HG02885 (cell line): Measurements from ENCODE around the gene HIVEP2.
A peak's percentile ranks its signal among the peaks of the same experiment; 100 is the strongest.

Experiments
- ATAC-seq: cut with Tn5 transposase; IDR thresholded peaks from one replicate; pipeline ENCODE4 v1.9.1; 2021; ENCODE audit warnings: mild to moderate bottlenecking; ENCODE audit not compliant: unreplicated experiment, poor library complexity

HIVEP2 gene

GRCh38 chr6:142825760-142826159 lies 119.2 kb downstream of the HIVEP2 start:
- no peak for ATAC-seq

GRCh38 chr6:142824426-142824825 lies 120.5 kb downstream of the HIVEP2 start:
- no peak for ATAC-seq

DNA sequence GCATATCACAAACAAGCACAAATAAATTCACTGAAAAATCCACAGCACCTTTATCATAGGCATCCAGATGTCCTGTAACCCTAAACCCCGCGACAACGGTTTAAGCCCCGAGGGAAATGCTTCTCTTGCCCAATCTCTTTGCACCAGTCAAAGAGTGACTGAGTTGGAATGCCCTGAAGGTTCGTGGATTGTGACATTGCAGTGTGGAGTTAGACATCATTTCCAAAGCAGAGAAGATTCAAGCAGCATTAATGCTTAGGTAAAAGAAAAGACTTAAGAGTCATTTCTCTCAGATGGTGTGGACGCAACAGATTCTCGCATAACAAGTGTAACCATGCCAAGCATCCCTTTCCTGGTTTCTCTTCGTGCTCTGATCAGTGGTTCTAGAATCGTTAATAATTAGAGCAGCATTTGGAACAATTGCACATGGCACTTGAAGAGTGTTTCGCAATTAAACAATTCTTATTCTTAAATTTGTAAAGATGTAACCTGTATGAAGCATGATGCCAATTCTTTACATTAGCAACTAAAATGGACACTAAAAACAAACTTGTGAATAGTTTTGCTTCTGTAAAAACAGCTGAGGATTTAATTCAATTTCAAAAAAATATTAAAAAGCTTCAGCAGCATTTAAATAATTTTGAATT lies 121.6 kb downstream of the HIVEP2 start:
- no peak for ATAC-seq

- no peak for ATAC-seq
Observed at GRCh38 chr6:142822842-142823241, 122.1 kb downstream of the HIVEP2 start.

- peak; percentile 68 for ATAC-seq
Observed at GRCh38 chr6:142822383-142822782, 122.6 kb downstream of the HIVEP2 start.

GRCh38 chr6:142821860-142822259 lies 123.1 kb downstream of the HIVEP2 start:
- no peak for ATAC-seq

- ATAC-seq: no peak
Observed at GRCh38 chr6:142821164-142821716, 123.7 kb downstream of the HIVEP2 start.

- no peak for ATAC-seq
Observed at GRCh38 chr6:142820338-142821051, 124.5 kb downstream of the HIVEP2 start.

DNA sequence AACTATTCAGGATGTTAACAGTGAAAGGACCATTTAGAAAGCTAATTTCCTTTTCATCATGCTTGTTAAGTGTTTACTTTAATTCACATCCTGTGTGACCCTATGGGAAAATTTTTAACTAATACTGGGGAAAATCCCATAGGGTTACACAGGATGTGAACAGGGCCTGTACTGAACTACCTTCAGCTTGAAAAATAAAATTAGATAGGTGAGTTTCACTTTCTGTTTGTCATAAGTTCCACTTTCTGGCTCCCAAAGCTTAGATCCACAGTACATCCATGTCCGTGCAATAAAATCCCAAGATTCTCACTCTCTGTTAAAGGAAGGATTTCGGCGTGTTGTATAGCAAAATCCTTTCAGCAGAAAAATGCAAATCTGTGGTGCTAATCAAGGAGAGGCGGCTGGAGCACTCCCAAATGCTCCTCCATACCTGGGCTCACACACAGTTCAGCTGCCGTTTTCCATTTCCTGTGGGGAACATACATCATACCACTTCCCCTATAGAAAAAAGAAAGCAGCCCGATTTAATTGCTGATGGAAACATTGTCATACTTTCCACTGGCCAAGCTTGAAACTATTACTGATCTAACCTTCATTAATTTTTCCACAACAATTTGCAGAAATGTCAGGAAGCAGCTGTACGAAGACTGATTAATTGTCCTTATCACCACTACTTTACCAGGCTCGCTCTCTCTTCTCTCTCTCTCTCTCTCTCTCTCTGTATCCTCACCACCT lies 125.2 kb downstream of the HIVEP2 start:
- peak; percentile 71 for ATAC-seq

DNA sequence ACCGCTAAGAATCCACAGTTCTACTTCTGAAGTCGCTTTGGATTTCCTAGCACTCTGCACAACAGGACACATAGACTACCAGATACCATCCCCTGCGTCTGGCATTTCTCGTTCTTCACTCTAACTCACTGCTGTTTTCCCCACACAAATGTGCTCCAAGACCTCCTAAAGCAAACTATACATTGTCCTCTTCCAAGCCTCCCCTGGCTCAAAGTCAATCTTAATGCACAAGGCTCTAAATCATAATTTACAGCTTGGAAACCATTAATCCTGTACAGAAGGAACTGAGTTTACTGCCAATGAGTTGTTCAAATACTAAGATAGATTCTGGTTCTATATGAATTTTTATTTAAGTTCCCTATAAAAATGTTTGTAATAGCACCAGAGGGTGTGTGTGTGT lies 128.5 kb downstream of the HIVEP2 start:
- ATAC-seq: no peak

GRCh38 chr6:142816031-142816430 lies 128.9 kb downstream of the HIVEP2 start:
- no peak for ATAC-seq

- no peak for ATAC-seq
Observed at GRCh38 chr6:142811923-142812322, 133.1 kb downstream of the HIVEP2 start.

DNA sequence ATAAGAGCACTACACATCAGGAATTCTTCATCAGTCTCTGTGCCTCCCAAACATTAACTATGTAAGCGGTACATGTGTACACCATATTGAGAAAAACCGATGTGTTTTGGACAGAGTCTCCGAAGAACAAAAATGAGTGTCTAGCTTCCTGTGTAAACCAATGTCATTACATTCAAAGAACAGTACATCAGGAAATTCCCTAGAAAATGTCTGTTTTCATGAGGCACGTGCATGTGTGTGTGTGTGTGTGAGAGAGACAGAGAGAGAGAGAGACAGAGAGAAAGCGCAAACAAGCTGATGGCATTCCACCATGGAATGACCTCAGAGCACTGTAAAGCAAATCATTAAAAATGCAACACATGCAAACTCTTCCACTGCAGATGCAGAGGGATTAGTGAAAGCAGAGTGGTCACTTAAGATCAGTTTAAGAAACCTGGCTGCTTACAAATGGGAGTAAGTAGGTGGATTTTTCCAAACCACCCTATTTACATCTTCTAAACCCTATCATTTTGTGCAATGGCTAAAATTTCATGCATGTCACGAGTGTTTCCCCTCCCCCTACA lies 133.9 kb downstream of the HIVEP2 start:
- peak; percentile 71 for ATAC-seq

DNA sequence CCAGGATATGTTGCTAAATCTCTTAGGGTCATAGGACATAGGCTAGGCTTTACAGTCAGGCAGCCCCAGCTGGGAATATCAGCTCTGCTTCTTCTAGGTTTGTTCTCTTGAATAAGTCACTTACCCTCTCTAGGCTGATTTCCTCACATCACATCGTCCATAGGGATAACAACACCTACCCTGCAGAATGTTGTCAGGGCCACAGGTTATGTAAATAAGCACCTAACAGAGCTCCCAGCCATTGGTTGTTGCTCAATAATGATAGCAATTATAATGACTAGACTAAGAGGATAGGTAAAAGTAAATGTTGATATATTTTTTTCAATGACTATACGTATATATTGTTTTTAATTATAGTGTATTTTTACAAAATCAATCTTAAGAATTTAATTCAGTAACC lies 135.0 kb downstream of the HIVEP2 start:
- ATAC-seq: no peak

GRCh38 chr6:142808405-142809061 lies 136.4 kb downstream of the HIVEP2 start:
- ATAC-seq: no peak

GRCh38 chr6:142805042-142805441 lies 139.9 kb downstream of the HIVEP2 start:
- ATAC-seq: no peak

DNA sequence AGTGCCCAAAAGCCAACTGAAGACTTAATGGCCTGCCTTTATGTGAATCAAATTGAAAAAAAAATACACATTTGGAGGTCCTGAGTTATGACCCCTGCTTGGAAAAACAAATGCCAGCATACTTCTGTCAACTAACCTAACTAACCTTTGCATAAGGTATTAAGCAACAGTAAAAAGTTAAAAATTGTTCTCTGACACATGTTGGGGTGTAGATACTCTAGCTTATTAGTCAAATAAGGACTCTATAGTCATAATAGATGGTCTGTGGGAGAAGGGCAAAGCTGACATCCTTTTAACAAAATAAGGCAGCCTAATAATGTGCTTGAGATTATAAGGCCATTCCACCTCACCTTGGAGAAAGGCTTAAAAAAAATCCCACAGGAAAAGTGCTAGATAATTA lies 140.5 kb downstream of the HIVEP2 start:
- peak; percentile 42 for ATAC-seq

DNA sequence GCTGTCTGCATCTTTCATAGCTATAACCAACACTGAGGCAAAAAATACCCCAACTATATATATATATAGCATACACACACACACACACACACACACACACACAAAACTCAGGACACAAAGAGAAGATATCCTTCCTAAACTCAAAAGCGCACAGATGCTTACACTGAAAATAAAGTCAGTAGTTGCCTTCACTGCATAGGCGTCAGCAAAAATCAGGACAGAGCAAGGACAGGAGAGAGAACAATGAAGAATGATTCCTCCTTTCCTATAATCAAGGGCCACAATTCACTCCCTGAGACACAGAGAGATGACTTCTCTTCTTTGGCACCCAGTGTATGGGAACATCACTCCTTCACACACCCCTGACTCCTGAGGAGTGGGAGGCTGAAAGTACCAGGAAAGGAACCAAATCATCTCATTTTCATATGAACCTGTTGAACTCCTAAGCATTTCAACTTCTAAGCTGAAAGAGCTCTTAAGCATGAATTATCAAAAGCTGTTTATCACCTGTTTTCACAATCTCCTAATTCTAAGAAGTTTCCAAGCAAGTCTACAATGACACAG lies 141.4 kb downstream of the HIVEP2 start:
- no peak for ATAC-seq

DNA sequence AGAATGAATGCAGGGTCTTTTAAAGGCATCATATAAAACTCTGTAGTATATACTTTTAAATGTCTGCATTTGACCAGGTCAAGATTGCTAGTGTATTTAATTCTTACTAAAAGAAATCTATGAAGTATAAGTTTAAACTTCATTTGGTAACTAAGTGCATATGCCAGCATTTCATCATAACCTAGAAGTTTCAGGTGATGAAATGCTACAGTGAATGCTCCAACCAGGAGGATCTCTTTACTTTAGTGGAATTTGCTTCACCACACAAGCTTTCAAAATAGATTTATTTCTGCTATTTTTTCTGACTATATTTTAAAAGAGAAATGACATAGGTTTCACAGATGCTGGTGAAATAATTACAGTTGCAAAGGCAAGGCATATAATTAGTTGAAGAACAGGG lies 141.9 kb downstream of the HIVEP2 start:
- no peak for ATAC-seq

GRCh38 chr6:142802124-142802523 lies 142.9 kb downstream of the HIVEP2 start:
- ATAC-seq: peak; percentile 58
